NCI-H460 (cell line): Measurements from ENCODE around the gene KLHDC7A. TPM values are rescaled to one million over a fixed set of nuclear protein-coding genes. Genes with fewer than 3 reads are reported as not detected.

Experiments used
- DNase-seq: peaks from one replicate; pipeline ENCODE4 v3.0.0-alpha.2; 2016; ENCODE audit warnings: low read depth; ENCODE audit errors: extremely low read depth
- total RNA-seq: library from RNA; depleted of rRNA; stranded (reverse); fragments of >200 nt; shearing (Covaris generic); gene quantifications from 2 replicates; pipeline ENCODE4 v1.2.3, GENCODE V29; 2014

KLHDC7A gene
- total RNA-seq, 1 experiment from 2014 or later, result not detected

GRCh38 chr1:18470671-18471355, 9.9 kb upstream of the KLHDC7A start:
- no peak for DNase-seq

DNA sequence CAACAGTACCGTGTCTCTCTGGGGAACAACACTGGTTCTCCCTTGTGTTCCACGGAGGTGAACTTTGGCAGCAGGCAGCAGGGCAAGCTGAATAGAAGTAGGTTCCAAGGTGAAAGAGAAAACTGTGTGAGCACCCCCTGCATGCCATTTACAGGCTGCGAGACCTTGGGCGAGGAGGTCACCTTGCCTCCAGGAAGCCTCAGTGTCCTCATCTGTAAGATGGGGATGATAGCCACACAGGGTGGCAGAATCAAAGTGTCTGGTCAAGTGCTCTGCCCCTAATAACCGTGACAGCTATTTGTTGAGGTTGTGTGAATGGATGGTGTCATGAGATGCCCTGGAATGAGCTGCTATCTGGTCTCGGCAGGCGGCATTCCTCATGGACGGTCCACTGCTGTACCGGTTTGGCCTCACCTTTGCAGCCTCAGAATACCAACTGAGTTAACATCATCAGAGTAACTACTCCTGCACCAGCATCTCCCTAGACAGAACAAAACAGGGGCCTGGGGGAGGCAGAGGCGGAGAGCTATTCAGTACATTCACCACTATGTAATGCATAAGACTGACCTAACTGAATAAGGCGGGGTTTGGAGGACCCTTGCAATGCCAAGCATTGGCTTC, 7.4 kb upstream of the KLHDC7A start:
- no peak for DNase-seq

DNA sequence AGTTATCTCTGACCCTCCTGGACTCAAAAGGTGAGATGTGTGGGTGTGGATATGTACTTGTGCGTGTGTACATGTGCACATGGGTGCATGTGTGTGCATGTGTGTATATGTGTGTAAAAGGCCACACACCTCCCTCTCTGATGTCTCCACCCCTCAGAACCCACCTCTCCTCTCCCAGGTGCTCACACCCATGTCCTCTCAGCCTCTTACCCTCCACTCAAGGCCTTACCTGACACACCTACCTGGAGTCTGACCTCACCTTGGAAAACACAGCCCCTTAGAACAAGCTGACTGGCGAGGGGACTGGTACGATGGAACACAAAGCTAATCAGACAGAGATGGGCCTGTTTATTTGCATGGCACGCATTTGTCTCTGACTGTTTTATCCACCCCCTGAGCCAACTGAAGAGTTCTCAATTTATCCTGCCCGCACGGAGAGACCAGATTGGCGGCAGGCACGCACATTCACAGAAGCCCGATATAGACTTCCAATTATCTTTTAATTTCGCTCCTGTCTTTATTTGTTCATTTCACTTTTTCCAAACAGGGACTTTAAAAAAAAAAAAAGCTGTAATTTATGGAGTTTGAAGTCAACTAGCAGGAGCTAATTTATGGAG, 6.1 kb upstream of the KLHDC7A start:
- DNase-seq, result no peak

DNA sequence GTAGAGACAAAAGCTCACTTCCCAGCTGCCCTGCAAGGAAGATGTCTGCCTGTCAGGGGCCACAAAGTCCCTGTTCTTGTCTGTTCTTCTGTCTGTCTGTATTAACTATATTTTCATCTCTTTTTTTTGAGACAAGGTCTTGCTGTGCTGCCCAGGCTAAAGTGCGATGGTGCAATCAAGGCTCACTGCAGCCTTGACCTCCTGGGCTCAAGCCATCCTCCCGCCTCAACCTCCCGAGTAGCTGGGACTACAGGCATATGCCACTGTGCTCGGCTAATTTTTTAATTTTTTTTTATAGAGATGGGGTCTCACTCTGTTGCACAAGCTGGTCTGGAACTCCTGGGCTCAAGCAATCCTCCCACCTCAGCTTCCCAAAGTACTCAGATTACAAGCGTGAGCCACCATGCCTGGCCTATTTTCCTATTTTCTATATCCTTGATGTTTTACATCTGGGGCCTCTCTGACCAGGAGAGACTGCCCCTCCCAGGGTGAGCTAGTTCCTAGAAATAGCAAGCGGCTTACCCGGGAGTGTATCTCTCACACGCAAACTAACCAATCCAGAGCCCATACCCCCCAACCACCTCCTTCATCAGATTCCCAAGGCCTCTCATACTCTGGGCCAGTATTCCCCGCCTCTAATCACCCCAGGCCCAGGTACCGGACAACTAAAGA, 5.4 kb upstream of the KLHDC7A start:
- DNase-seq, result no peak

DNA sequence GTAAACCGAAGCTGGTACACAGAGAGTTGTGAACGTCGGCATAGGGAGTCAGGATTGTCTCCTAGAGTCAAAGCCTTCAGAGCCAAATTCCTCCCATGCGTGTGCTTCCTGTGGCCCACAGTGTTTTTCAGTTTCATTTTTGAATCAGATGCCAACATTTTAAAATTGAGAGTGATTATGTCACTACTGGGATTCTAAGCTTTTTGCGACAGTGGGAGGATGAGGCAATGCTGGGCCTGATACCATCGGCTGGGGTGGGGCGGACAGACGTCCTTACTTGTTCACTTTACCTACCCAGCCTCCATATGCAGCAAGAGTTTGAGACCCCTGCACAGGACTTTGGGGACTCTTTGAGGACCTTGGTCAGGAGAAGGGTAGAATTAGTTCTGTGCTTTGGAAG, 1.3 kb upstream of the KLHDC7A start:
- DNase-seq, result no peak

DNA sequence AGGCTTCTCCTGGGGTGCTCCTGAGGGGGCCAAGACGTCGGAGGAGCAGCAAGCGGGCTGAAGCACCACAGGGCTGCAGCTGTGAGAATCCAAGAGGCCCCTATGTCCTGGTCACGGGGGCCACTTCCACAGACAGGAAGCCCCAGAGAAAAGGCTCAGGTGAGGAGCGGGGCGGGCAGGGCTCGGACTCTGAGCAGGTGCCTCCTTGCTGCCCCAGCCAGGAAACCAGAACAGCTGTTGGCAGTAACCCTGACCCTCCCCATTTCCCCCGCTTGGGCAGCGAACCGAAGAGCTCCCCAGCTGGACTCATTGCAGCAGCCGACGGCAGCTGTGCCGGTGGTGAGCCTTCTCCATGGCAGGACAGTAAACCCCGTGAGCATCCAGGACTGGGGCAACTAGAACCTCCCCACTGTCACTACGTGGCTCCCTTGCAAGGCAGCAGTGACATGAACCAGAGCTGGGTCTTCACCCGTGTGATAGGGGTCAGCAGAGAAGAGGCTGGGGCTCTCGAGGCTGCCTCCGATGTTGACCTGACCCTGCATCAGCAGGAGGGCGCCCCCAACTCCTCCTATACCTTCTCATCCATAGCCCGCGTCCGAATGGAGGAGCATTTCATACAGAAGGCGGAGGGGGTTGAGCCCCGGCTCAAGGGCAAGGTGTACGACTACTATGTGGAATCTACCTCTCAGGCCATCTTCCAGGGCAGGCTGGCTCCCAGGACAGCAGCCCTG, 625 bp downstream of the KLHDC7A start:
- no peak for DNase-seq

DNA sequence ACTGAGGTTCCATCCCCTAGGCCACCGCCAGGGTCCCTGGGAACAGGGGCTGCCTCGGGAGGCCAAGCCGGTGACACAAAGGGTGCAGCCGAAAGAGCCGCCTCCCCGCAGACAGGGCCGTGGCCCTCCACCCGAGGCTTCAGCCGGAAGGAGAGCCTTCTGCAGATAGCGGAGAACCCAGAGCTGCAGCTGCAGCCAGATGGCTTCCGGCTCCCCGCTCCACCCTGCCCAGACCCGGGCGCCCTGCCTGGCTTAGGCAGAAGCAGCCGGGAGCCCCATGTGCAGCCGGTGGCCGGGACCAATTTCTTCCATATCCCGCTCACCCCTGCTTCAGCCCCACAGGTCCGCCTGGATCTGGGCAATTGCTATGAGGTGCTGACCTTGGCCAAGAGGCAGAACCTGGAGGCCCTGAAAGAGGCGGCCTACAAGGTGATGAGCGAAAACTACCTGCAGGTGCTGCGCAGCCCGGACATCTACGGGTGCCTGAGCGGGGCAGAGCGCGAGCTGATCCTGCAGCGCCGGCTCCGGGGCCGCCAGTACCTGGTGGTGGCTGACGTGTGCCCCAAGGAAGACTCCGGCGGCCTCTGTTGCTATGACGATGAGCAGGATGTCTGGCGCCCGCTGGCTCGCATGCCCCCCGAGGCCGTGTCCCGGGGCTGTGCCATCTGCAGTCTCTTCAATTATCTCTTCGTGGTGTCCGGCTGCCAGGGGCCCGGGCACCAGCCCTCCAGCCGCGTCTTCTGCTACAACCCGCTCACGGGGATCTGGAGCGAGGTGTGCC, 1.4 kb downstream of the KLHDC7A start:
- DNase-seq, result no peak

DNA sequence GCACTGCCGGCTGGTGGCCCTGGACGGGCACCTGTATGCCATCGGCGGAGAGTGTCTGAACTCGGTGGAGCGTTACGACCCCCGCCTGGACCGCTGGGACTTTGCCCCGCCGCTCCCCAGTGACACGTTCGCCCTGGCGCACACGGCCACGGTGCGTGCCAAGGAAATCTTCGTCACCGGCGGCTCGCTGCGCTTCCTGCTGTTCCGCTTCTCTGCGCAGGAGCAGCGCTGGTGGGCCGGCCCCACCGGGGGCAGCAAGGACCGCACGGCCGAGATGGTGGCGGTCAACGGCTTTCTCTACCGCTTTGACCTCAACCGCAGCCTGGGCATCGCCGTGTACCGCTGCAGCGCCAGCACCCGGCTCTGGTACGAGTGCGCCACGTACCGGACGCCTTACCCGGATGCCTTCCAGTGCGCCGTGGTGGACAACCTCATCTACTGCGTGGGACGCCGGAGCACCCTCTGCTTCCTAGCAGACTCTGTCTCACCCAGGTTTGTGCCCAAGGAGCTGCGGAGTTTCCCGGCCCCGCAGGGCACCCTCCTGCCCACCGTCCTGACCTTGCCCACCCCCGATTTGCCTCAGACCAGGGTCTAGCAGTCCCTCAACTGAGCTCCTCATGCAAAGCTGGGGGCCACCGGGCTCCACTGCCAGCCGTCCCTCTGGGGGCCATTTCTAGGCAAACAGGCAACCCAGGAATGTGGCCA, 2.1 kb downstream of the KLHDC7A start:
- no peak for DNase-seq

DNA sequence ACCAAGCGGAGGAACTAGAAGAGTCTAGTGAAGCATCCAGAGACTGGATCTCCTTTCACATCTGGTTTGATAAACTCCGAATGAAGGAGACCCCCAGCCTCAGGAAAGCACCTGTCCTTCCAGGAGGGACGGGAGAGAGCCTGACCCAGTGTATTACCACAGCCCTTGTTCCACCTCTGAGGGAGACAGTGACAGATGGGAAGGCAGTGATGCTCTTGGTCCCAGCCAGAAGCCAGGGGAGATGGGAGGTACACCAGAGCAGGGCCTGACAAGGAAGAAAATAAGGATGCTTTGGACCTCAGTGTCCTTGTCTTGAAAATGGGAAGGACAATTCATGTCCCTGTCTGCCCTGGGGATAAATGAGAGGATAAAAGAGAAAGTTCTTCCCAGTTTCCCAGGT, 3.5 kb downstream of the KLHDC7A start:
- no peak for DNase-seq

DNA sequence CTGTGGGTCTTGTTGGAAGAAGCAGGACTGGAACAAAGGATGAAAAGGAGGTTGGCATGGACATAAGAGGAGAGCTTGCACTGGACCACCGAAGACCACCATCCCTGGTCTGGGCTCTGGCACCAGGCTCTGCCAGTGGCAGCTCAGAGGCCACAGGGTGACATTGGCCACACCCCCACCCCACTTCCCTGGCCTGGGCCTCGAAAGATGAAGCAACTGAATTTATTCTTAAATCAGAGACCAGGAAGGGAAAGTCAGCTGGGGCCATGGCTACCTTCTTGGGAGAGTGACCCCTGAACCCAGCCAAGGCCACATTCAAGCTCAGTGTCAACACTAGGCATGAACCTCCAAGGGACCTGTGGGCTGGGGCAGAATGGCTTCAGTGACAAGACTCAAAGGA, 4.0 kb downstream of the KLHDC7A start:
- no peak for DNase-seq

DNA sequence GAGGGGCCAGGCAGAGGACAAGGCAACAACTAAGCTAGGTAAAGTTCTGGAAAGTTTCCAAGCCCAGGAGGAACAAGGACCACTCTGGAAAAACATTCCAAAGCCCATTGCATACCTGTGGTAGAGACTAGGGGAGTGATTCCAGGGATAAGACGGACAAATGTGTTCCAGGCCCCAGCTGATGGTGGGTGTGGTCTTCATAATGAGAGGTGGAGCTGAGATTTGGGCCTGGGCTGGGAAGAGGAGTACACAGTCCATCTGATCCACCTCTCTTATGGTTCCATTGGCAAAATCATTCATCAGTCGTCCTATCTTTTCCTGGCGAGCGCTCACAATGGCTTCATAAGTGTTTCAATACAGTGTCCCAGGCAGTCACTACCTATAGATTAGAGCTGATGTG, 4.5 kb downstream of the KLHDC7A start:
- DNase-seq, result no peak

- no peak for DNase-seq
Observed at GRCh38 chr1:18486195-18486594, 5.5 kb downstream of the KLHDC7A start.

- DNase-seq, result no peak
Observed at GRCh38 chr1:18489417-18490143, 8.8 kb downstream of the KLHDC7A start.

DNA sequence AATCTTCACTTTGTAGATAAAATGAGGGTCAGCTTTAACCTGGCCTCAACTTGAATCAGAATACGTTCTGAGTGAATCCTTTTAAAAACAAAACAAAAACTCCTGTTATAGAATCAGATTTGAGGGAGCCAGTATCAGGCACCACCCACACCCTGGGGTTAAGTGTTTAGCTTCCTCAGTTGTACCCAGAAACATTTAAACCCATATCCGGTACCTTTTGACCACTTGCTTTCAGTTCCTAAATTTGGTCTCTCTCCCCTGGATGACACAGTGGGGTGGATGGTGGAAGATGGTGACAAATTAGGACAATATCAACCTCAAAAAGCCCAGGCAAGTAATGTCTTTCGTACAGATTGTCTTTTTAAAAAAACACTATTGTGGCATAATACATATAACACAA, 10.4 kb downstream of the KLHDC7A start:
- DNase-seq, result no peak

- DNase-seq, result no peak
Observed at GRCh38 chr1:18494304-18494703, 13.6 kb downstream of the KLHDC7A start.

- no peak for DNase-seq
Observed at GRCh38 chr1:18495635-18496034, 14.9 kb downstream of the KLHDC7A start.

DNA sequence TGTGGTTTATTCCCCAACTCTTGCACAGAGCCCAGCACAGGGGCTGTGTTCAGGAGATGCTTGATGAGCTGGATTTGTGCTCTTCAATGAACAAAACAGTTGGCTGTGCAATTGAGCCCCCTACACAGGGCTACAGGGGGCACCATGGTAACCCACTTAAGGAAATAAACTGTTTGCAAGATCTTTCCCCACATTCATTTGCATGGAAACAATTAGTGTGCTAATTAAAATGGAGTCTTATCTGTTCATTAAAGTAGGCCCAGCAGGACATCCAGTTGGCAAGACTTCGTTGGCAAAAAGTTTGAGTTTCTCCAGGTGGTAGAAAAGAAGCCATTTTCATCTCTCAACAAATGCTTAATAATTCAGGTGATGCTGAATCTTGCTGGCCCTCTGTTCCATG, 15.3 kb downstream of the KLHDC7A start:
- DNase-seq, result no peak

DNA sequence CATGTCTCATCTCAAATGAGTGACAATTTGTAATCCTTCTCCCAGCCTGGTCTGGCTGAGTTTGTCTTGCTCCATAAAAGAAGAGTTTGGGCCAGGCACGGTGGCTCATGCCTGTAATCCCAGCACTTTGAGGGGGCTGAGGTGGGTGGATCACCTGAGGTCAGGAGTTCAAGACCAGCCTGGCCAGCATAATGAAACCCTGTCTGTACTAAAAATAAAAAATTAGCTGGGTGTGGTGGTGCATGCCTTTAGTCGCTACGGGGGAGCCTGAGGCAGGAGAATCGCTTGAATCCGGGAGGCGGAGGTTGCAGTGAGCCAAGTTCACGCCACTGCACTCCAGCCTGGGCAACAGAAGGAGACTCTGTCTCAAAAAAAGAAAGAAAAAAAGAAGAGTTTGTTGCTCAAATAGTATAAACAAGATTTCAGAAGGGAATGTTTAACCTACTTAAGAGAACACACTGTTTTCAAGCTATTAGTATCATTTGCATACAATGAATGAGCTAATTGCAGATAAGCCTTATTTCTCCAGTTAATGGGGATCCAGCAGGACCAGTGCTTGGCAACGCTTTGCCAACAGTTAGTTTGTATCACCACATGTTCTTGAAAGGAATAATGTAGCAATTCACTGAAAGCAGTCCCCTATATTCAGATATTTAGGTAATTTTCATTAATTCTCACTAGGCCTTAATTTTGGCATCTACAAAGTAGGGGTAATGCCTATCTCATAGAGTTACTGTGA, 15.9 kb downstream of the KLHDC7A start:
- DNase-seq, result no peak
